Esophagus squamous epithelium (tissue), 4 donors: Measurements from ENCODE around the gene KTI12.
"Not testable (repeated sequence)": the region's sequence is repeated elsewhere in the genome, so short reads cannot be mapped to it uniquely, and the experiment has no call there.

Experiments used
- POLR2A ChIP-seq, 4 donors: fragments of 450-650 bp; IDR thresholded peaks; one replicate each; pipeline ENCODE4 v1.6.1; 2017; ENCODE audit warnings: antibody characterized with exemption in 4 of 4, mild to moderate bottlenecking in 4 of 4, moderate library complexity in 3 of 4
- TF ChIP-seq, protein P1 (sequence below), 6 experiments: fragments of 450-650 bp in 4 of 6; fragments of 200-600 bp in 2 of 6; sonication (generic) in 2 of 6; IDR thresholded peaks; one replicate each; pipeline ENCODE4 v1.5.1; 2016 to 2019; ENCODE audit warnings: antibody characterized with exemption in 6 of 6, mild to moderate bottlenecking in 4 of 6, moderate library complexity in 4 of 6

GRCh38 chr1:52028839-52029238 lies 4.8 kb downstream of the KTI12 start:
- not testable (repeated sequence) for TF ChIP-seq POLR2A (IDR thresholded peaks at IDR 0.05)
- TF ChIP-seq, protein P1, sequence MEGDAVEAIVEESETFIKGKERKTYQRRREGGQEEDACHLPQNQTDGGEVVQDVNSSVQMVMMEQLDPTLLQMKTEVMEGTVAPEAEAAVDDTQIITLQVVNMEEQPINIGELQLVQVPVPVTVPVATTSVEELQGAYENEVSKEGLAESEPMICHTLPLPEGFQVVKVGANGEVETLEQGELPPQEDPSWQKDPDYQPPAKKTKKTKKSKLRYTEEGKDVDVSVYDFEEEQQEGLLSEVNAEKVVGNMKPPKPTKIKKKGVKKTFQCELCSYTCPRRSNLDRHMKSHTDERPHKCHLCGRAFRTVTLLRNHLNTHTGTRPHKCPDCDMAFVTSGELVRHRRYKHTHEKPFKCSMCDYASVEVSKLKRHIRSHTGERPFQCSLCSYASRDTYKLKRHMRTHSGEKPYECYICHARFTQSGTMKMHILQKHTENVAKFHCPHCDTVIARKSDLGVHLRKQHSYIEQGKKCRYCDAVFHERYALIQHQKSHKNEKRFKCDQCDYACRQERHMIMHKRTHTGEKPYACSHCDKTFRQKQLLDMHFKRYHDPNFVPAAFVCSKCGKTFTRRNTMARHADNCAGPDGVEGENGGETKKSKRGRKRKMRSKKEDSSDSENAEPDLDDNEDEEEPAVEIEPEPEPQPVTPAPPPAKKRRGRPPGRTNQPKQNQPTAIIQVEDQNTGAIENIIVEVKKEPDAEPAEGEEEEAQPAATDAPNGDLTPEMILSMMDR (IDR thresholded peaks at IDR 0.05), result not testable (repeated sequence)
